Nephron (organoid): ENCODE measurements around the gene SCAMP5.

Source experiments
- H3K27ac Mint-ChIP-seq, 3 experiments: 2 replicates each; pipeline ENCODE4 v1.8.0; 2020; ENCODE audit warnings: mixed read lengths in 3 of 3, mild to moderate bottlenecking in 2 of 3, moderate library complexity in 1 of 3
- H3K27me3 Mint-ChIP-seq: 2 replicates; pipeline ENCODE4 v1.8.0; 2021; ENCODE audit warnings: low read depth, mild to moderate bottlenecking, moderate library complexity, mixed read lengths
- H3K36me3 Mint-ChIP-seq: 2 replicates; pipeline ENCODE4 v1.8.0; 2020; ENCODE audit warnings: low read depth, mixed read lengths
- H3K4me1 Mint-ChIP-seq: 2 replicates; pipeline ENCODE4 v1.8.0; 2020; ENCODE audit warnings: mixed read lengths
- H3K4me3 Mint-ChIP-seq, 3 experiments: 2 replicates each; pipeline ENCODE4 v1.8.0; 2020; ENCODE audit warnings: mild to moderate bottlenecking in 3 of 3, mixed read lengths in 3 of 3, moderate library complexity in 2 of 3
- H3K9me3 Mint-ChIP-seq: 2 replicates; pipeline ENCODE4 v1.8.0; 2020; ENCODE audit warnings: mixed read lengths
- TF ChIP-seq, protein P1 (sequence below), 3 experiments: fragments of 200-600 bp; sonication (generic); IDR thresholded peaks; one replicate each; pipeline ENCODE4 v1.5.0; 2021; ENCODE audit warnings: antibody characterized with exemption in 3 of 3; ENCODE audit not compliant: unreplicated experiment in 3 of 3

Gene SCAMP5

DNA sequence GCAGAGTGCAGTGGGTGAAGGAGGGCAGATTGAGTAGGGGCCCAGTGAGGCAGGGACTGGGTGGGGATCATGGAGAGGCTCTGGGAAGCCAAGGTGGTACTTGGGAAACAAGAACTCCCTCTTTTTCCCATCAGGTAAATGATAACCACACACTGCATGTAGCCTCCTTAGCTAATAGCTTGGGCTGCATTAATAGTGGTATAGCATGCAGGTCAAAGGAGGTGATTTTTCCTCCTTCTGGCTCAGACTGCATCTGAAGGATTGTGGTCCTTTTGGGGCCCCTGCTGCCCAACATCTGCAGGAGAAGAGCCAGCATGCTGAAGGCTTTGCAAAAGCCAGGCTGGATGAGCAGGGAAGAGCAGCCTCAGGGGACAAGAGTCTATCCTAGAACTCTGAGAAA, 73.4 kb downstream of the SCAMP5 start:
- no peak overlapping the region for H3K27ac Mint-ChIP-seq
- TF ChIP-seq, protein P1, sequence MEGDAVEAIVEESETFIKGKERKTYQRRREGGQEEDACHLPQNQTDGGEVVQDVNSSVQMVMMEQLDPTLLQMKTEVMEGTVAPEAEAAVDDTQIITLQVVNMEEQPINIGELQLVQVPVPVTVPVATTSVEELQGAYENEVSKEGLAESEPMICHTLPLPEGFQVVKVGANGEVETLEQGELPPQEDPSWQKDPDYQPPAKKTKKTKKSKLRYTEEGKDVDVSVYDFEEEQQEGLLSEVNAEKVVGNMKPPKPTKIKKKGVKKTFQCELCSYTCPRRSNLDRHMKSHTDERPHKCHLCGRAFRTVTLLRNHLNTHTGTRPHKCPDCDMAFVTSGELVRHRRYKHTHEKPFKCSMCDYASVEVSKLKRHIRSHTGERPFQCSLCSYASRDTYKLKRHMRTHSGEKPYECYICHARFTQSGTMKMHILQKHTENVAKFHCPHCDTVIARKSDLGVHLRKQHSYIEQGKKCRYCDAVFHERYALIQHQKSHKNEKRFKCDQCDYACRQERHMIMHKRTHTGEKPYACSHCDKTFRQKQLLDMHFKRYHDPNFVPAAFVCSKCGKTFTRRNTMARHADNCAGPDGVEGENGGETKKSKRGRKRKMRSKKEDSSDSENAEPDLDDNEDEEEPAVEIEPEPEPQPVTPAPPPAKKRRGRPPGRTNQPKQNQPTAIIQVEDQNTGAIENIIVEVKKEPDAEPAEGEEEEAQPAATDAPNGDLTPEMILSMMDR (IDR thresholded peaks at IDR 0.05; ENCODE audit: unreplicated experiment in 3 of 3) = no peak
- peaks cover 34% of the 10 kb centered on the region for H3K9me3 Mint-ChIP-seq
- peaks cover 19% of the 10 kb centered on the region for H3K36me3 Mint-ChIP-seq
- H3K4me1 Mint-ChIP-seq = peaks cover 35% of the 10 kb centered on the region
- no peaks in the 10 kb centered on the region for H3K27me3 Mint-ChIP-seq
- no peak overlapping the region for H3K4me3 Mint-ChIP-seq

DNA sequence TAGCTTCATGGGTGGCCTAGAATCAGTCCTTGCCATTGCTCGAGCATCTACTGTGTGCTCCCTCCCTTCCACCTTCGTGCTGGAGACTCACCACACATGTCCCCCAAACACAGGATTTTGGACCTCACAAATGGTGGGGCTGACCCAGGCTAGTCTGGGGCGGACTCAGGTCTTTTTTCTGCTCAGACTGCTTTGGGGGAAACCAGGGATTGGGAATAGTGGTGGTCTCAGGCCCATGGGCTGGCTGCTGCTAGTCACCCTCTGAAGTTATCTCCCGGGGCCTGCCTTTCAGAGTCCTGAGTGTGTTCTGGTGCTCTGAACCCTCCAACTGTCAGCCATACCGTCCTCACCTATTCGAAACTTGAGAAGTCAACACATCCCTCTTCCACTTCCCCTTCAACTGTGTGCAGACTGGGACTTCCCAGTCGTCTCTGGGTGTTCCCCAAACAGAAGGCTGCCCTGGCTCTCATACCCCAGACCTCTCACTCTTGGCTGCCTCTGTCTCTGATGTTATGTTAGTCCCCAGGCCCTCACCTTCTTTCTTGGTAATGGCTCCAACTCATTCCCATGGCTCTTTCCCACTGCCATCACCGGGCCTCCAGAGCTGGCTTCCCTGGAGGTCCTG, 74.0 kb downstream of the SCAMP5 start:
- Mint-ChIP-seq H3K36me3 (peaks cover 19% of the 10 kb centered on the region), H3K27me3 (no peaks in the 10 kb centered on the region), H3K27ac (no peak overlapping the region), H3K4me1 (peaks cover 28% of the 10 kb centered on the region), H3K9me3 (peaks cover 32% of the 10 kb centered on the region), H3K4me3 (no peak overlapping the region)
- TF ChIP-seq, protein P1 (IDR thresholded peaks at IDR 0.05; ENCODE audit: unreplicated experiment in 3 of 3) = no peak

DNA sequence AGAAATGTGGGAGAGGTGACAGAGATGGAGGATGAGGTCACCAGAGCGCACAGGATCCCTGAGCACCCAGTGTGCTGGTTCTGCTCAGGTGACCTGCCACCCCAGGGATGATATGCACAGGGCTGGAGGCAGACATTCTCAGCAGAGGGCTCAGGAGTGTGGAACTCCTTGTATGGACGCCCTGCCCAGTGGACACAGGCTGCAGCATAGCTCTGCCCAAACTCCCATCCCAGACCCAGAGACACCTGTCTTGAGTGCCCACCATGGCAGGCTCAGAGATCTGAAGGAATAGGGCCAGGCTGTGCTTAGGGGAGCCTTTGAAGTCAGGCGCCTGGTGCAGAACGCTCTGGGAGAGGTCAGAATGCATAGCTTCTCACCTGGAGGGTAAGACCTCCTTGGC, 75.3 kb downstream of the SCAMP5 start:
- H3K4me3 Mint-ChIP-seq = no peak overlapping the region
- H3K4me1 Mint-ChIP-seq = peaks cover 16% of the 10 kb centered on the region
- TF ChIP-seq, protein P1 (IDR thresholded peaks at IDR 0.05; ENCODE audit: unreplicated experiment in 3 of 3) = no peak
- peaks cover 14% of the 10 kb centered on the region for H3K36me3 Mint-ChIP-seq
- H3K27ac Mint-ChIP-seq = no peak overlapping the region
- no peaks in the 10 kb centered on the region for H3K27me3 Mint-ChIP-seq
- peaks cover 28% of the 10 kb centered on the region for H3K9me3 Mint-ChIP-seq
